H1 (cell line): ENCODE results near the gene ADCK2. TPM values are rescaled to one million over a fixed set of nuclear protein-coding genes. Genes with fewer than 3 reads are reported as not detected.

ENCODE experiments used
- BACH1 ChIP-seq: IDR thresholded peaks from 2 replicates; pipeline ENCODE4 v1.6.1; 2012; ENCODE audit warnings: low read length, improper control_type of control experiment
- NRF1 ChIP-seq: IDR thresholded peaks from 2 replicates; pipeline ENCODE4 v1.6.1; 2011; ENCODE audit warnings: mild to moderate bottlenecking, low read depth, low read length, improper control_type of control experiment
- polyA plus RNA-seq, 7 experiments: library from polyadenylated mRNA; depleted of rRNA in 3 of 7; stranded (reverse) in 5 of 7; unstranded in 2 of 7; fragments of >200 nt in 5 of 7; fragments of 200-250 nt in 2 of 7; gene quantifications; 1 replicate in 5 of 7; 2 replicates in 1 of 7; 4 replicates in 1 of 7; pipeline versions ENCODE4 v1.2.1 to v1.2.3, GENCODE V29; 2011 to 2013; ENCODE audit warnings: missing spikeins in 2 of 7, mixed read lengths in 2 of 7
- total RNA-seq: library from RNA; stranded (reverse); fragmentation: NEBNext Ultra II Directional; extraction: Animal tissue kit (Norgen Biotek cat#: 25700); gene quantifications from 2 replicates; pipeline ENCODE4 v1.2.1, GENCODE V29; 2021

ADCK2 gene
- total and polyA plus RNA-seq, 2 of the 8 experiments (the other 6 are each of a cell fraction or from before 2014, with no cell fraction given): 6.9 to 11.7 TPM

DNA sequence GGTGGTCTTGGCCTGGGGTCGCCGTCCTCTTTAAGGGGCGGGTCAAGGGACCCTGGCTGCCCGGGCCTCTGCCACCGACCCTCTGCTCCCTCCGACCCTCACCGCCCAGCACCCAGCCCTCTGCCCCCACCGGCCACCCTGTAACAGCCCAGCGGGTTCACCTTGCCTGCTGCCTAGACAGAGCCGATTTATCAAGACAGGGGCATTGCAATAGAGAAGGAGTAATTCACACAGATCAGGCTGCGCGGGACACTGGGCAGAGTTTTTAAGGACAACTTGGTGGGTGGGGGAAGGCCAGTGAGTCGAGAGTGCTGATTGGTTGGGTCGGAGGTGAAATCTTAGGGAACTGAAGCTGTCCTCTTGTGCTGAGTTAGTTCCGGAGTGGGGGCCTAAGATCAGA is 779 bp upstream of the ADCK2 start (continued):
- TF ChIP-seq NRF1: no peak
- TF ChIP-seq BACH1: no peak
